Stimulated activated CD4-positive, alpha-beta T cell treated with anti-CD3 and anti-CD28 coated beads, Interleukin-15, amount 100 ng/mL, for 48 hours (primary cell): ENCODE data around the gene FUT2.
A peak's percentile ranks its signal among the peaks of the same experiment; 100 is the strongest.
"Not testable (repeated sequence)": the region's sequence is repeated elsewhere in the genome, so short reads cannot be mapped to it uniquely, and the experiment has no call there.

Experiments
- DNase-seq, 2 donors: peaks; one replicate each; pipeline ENCODE4 v3.0.0-alpha.2; 2020; ENCODE audit warnings: low read depth in 2 of 2

The FUT2 gene

DNA sequence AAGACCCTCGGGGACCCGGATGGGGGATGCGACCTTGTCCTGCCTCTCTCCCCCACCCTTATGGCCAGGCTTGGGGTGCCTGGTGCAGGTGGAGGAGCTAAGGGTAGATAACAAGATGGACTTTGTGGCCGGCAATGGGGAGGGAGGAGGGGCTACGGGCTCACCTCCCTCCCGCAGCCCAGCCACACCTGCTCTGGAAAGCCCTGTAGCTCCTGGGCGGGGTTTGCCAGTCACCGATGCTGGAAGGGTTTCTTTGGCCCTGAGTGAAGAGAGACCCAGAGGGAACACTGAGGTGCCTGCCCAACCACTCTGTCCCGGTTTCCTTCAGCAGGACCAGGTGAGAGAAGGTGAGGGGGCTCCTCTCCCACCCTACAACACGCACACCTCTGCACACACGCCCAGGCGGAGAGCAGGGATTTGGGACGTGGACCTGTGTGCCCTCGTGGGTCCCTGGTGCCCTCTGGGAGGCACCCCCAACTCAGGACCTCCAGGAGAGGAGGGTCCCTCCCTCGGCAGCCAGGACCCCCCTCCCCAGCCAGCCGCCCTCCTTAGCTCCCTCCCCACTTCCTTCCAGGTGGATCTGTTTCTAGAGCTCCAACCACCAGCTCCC lies at the start of gene FUT2:
FUT2 (plus strand) TSS at position 229 of the 610 bp plus-strand sequence. CDS start 6,986 bp downstream, outside the sequence.
- DNase-seq: no peak

DNA sequence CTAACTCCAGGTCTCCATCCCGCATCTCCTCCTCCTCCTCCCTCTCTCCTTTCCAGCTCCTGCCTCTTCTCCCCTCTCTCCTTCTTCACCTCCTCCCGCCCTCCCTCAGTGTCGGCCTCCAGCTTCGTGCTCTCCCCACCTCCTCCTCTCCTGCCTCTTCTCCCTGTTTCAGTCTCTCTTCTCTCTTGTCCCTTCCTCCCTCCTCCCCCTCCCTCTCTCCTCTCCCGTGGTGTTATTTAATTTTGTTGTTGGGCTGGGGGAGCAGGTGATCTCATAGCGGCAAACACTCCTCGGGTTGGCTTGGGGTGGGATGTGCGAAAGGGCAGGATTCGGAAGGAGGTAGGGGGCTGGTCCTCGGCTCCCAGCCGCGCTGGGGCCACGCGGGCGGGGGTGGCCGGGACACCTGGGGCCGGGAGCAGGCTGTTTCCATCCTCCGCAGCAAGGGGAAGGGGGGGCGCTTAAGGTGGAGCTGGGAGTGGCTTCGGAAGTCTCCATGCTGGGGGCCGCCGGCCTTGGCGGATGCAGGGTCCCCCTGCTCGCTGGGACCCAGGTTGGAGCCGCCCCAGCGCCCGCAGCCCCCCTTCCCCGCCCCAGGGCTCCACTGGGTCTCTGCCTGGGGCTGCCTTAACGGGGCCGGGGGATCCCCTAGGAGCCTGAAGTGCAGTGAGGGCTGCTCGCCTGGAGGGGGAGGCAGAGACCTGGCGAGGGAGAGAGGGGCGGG lies 49.6 kb upstream of the FUT2 start, which contains the start of gene CA11:
CA11 (minus strand) TSS at position 187 of the 721 bp plus-strand sequence. CDS start 555 bp downstream, outside the sequence.
- DNase-seq: peak; percentile 83 to 90

DNA sequence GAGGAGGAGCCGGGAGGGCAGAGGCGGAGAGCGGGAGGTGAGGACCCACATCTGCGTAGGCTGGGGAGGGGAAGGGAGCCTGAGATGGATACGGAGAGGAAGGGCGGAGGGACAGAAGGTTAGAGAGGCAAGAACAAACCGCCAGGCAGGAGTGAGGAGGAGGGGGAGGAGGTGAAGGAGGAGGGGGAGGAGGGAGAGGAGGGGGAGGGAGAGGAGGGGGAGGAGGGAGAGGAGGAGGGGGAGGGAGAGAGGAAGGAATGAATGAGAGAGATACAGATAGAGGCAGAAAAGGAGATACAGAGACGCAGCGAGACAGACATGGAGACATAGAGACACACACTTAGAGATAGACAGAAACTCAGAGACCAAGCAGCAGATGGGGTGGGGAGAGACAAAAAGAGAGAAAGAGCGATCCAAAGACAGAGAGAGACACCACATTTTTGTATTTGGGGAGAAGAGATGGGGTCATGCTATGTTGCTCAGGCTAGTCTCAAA lies 49.0 kb upstream of the FUT2 start:
- DNase-seq: no peak

GRCh38 chr19:48648134-48648533 lies 47.6 kb upstream of the FUT2 start:
- DNase-seq: no peak

GRCh38 chr19:48650974-48651682 lies 44.6 kb upstream of the FUT2 start:
- DNase-seq: no peak

DNA sequence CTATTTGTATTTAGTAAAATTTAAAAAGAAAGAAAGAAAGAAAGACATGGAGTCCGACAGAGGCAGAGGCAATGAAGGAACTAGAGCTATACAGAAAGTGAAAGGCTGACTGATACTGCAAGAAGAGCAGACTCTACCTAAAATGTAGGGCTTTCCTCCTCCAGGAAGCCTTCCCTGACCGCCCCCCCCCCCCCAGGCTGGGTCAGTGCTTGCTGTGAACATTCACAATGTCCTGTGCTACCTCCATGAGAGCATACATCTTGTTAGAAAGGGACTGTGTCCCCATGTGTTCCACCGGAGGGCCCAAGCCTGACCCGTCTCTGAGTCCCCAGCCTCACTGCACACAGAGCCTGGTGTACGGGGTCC lies 44.1 kb upstream of the FUT2 start:
- DNase-seq: no peak

GRCh38 chr19:48654299-48655059 lies 41.3 kb upstream of the FUT2 start:
- DNase-seq: no peak

GRCh38 chr19:48656840-48657474 lies 38.8 kb upstream of the FUT2 start:
- no peak for DNase-seq

DNA sequence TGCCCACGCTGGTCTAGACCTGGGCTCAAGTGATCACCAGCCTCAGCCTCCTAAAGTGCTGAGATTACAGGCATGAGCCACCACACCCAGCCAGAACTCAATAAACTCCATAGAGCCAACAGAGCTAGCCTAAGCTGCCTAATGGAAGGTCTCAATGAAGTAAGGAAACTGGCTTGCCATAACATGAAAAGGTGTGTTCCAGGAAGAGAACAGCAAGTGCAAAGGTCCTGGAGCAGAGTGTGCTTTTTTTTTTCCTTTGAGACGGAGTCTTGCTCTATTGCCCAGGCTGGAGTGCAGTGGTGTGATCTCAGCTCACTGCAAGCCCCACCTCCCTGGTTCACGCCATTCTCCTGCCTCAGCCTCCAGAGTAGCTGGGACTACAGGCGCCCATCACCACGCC lies 37.9 kb upstream of the FUT2 start:
- not testable (repeated sequence) for DNase-seq

- no peak for DNase-seq
Observed at GRCh38 chr19:48658483-48658882, 37.3 kb upstream of the FUT2 start.

GRCh38 chr19:48659768-48660167 lies 36.0 kb upstream of the FUT2 start:
- DNase-seq: no peak

- DNase-seq: peak; percentile 70 to 79
Observed at GRCh38 chr19:48660852-48661710, 34.7 kb upstream of the FUT2 start.

DNA sequence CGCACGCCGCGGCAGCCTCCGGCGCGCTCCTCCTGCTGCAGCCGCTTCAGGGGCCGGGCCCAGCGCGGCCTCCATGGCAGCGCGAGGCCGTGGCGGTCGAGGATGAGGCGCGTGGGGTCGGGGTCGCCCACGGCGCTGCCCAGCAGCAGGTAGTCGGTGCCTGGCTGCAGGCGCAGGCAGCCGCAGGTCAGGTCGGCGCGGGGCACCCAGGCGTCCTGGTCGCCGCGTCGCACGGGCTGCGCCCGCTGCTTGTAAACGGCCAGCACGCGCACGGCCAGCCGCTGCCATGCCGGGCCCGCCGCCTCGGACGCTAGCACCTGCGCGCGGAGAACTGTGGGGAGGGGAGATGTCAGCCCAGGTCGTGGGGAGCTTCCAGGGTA lies 34.1 kb upstream of the FUT2 start:
- no peak for DNase-seq

- no peak for DNase-seq
Observed at GRCh38 chr19:48663667-48664066, 32.1 kb upstream of the FUT2 start.

DNA sequence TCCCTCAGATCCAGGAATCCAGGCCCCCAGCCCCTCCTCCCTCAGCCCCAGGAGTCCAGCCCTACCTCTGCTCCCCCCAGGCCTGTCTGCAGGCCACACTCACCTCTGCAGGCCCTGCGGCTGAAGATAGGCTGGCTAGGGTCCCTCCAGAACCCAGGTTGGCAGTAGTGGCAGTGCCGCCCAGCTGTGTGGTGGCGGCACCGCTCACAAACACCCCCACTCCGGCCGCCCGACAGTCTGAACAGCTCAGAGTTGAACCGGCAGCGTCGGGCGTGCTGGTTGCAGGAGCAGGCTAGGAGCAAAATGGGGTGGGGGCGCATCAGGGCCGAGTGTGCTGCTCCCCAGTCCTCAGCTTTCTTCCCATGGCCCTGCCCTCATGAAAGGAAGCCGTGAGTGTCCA lies 31.3 kb upstream of the FUT2 start:
- DNase-seq: no peak

GRCh38 chr19:48665786-48666185 lies 30.0 kb upstream of the FUT2 start:
- DNase-seq: no peak

DNA sequence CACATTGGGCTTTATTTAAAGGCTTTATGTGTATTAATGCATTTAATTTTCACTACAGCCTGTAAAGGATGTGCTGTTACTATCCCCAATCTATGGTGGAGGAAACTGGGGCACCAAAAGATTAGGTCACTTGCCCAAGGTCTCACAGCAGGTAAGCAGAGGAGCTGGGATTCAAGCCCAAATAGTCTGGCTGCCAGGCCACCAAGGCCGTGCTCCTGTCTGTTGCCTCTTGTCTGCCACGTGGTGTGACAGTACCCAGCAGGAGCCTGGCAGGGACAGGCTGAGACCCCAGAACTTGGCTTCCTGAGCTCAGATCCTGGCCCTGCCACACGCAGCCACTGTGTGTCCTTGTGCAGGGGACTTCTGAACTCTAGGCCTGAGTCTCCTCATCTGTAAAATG lies 27.4 kb upstream of the FUT2 start:
- DNase-seq: no peak

DNA sequence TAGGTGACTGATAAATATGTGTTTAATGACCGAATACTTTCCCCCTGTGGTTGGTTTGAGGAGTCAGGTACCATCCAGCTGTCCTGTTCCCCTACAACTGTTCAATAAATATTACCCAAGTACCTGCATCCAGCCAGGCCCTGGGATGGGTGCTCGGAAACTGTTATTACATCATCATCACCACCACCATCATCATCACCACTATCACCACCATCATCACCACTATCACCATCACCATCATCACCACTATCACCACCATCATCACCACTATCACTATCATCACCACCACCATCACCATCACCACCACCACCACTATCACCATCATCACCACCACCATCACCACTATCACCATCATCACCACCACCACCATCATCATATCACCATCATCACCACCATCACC lies 27.0 kb upstream of the FUT2 start:
- DNase-seq: no peak

- DNase-seq: no peak
Observed at GRCh38 chr19:48669903-48670668, 25.7 kb upstream of the FUT2 start.
